Neuronal stem cell (in vitro differentiated cells): ENCODE data around the gene SLC2A2.
"Not testable (repeated sequence)": the region's sequence is repeated elsewhere in the genome, so short reads cannot be mapped to it uniquely, and the experiment has no call there.

ENCODE experiments used
- DNase-seq: peaks from one replicate; pipeline ENCODE4 v3.0.0-alpha.2; 2013; ENCODE audit warnings: low spot score
- H2AFZ ChIP-seq: one replicate; pipeline ENCODE4 v1.6.1; 2013; ENCODE audit warnings: mild to moderate bottlenecking, low read length, inconsistent platforms
- H2AK5ac ChIP-seq: 2 replicates; pipeline ENCODE4 v1.6.1; 2013; ENCODE audit warnings: low read depth, mild to moderate bottlenecking, inconsistent platforms, low read length, moderate library complexity, mixed read lengths
- H2BK120ac ChIP-seq: 2 replicates; pipeline ENCODE4 v1.6.1; 2013; ENCODE audit warnings: low read depth, mild to moderate bottlenecking, inconsistent platforms, low read length, moderate library complexity, mixed read lengths
- H2BK12ac ChIP-seq: one replicate; pipeline ENCODE4 v1.6.1; 2013; ENCODE audit warnings: low read length, inconsistent platforms
- H2BK15ac ChIP-seq: 2 replicates; pipeline ENCODE4 v1.6.1; 2013; ENCODE audit warnings: mild to moderate bottlenecking, low read length, inconsistent platforms, mixed read lengths
- H2BK5ac ChIP-seq: one replicate; pipeline ENCODE4 v1.6.1; 2013; ENCODE audit warnings: inconsistent platforms, mild to moderate bottlenecking, low read length, moderate library complexity
- H3K14ac ChIP-seq: one replicate; pipeline ENCODE4 v1.6.1; 2013; ENCODE audit warnings: low read length, inconsistent platforms
- H3K18ac ChIP-seq: 2 replicates; pipeline ENCODE4 v1.6.1; 2013; ENCODE audit warnings: low read length, inconsistent platforms
- H3K23ac ChIP-seq: 2 replicates; pipeline ENCODE4 v1.6.1; 2013; ENCODE audit warnings: low read depth, mild to moderate bottlenecking, mixed read lengths, low read length, inconsistent platforms; ENCODE audit not compliant: poor library complexity
- H3K27ac ChIP-seq: replicated peaks from 3 replicates; pipeline ENCODE4 v1.5.1; 2013; ENCODE audit warnings: low read length, inconsistent platforms
- H3K27me3 ChIP-seq, 3 experiments: 2 replicates each; pipeline ENCODE4 v1.6.1; 2013; ENCODE audit warnings: low read length in 3 of 3, mild to moderate bottlenecking in 2 of 3, inconsistent platforms in 1 of 3, low read depth in 1 of 3, mixed read lengths in 1 of 3, moderate library complexity in 1 of 3; ENCODE audit not compliant: control insufficient read depth in 3 of 3, insufficient read depth in 3 of 3
- H3K36me3 ChIP-seq, 2 donors: replicated peaks in 1 of 2; 2 replicates each; pipeline ENCODE4 v1.6.1; 2013; ENCODE audit warnings: low read length in 2 of 2; ENCODE audit not compliant: control insufficient read depth in 2 of 2, insufficient read depth in 2 of 2
- H3K4ac ChIP-seq: 2 replicates; pipeline ENCODE4 v1.6.1; 2013; ENCODE audit warnings: inconsistent platforms, mild to moderate bottlenecking, low read length, moderate library complexity
- H3K4me1 ChIP-seq, 2 donors: 1 replicate in 1 of 2; 2 replicates in 1 of 2; pipeline ENCODE4 v1.6.1; 2013; ENCODE audit warnings: low read length in 2 of 2, low read depth in 1 of 2; ENCODE audit not compliant: control insufficient read depth in 2 of 2, insufficient read depth in 1 of 2
- H3K4me2 ChIP-seq: one replicate; pipeline ENCODE4 v1.6.1; 2013; ENCODE audit warnings: mild to moderate bottlenecking, low read length, inconsistent platforms; ENCODE audit not compliant: insufficient read depth, poor library complexity, severe bottlenecking
- H3K4me3 ChIP-seq, 2 donors: 2 replicates each; pipeline ENCODE4 v1.5.1; 2013; ENCODE audit warnings: low read length in 2 of 2, mild to moderate bottlenecking in 2 of 2, inconsistent platforms in 1 of 2, moderate library complexity in 1 of 2
- H3K79me1 ChIP-seq: one replicate; pipeline ENCODE4 v1.6.1; 2013; ENCODE audit warnings: low read depth, mild to moderate bottlenecking, inconsistent platforms, low read length, moderate library complexity
- H3K9ac ChIP-seq: one replicate; pipeline ENCODE4 v1.6.1; 2013; ENCODE audit warnings: mild to moderate bottlenecking, low read depth, low read length, inconsistent platforms; ENCODE audit not compliant: poor library complexity
- H3K9me3 ChIP-seq, 2 donors: replicated peaks in 1 of 2; 2 replicates each; pipeline versions ENCODE3 to v1.6.1; 2013; ENCODE audit warnings: low read length in 2 of 2, mild to moderate bottlenecking in 2 of 2, inconsistent platforms in 1 of 2, low read depth in 1 of 2, mixed read lengths in 1 of 2, moderate library complexity in 1 of 2; ENCODE audit not compliant: control insufficient read depth in 2 of 2, insufficient read depth in 1 of 2
- H4K8ac ChIP-seq: one replicate; pipeline ENCODE4 v1.6.1; 2013; ENCODE audit warnings: low read depth, mild to moderate bottlenecking, inconsistent platforms, low read length, moderate library complexity
- H4K91ac ChIP-seq: one replicate; pipeline ENCODE4 v1.6.1; 2013; ENCODE audit warnings: low read length, low read depth, mild to moderate bottlenecking, inconsistent platforms; ENCODE audit not compliant: poor library complexity
- WGBS, 2 donors: extraction: QIAGEN DNeasy Blood & Tissue Kit; methylation state at CpG; one replicate each; pipeline ENCODE4 v1.1.7; 2013; ENCODE audit warnings: missing lambda C conversion rate in 2 of 2, mixed read lengths in 1 of 2; ENCODE audit not compliant: insufficient read length in 2 of 2, insufficient replicate concordance in 1 of 2; ENCODE audit errors: extremely low coverage in 2 of 2; 5-methylcytosine and 5-hydroxymethylcytosine counted together

The SLC2A2 gene

GRCh38 chr3:170976190-170976519 lies 50.4 kb downstream of the SLC2A2 start:
- Histone ChIP-seq H4K8ac (no peak overlapping the region), H2BK120ac (no peak overlapping the region), H3K9ac (no peak overlapping the region), H3K4ac (no peak overlapping the region), H3K23ac (no peak overlapping the region), H3K36me3 (no peaks in the 10 kb centered on the region), H2BK15ac (no peak overlapping the region), H4K91ac (no peak overlapping the region), H3K4me3 (no peak overlapping the region), H3K14ac (no peak overlapping the region), H3K4me1 (no peaks in the 10 kb centered on the region), H3K27me3 (no peaks in the 10 kb centered on the region), H3K9me3 (no peaks in the 10 kb centered on the region), H3K18ac (no peak overlapping the region), H2AK5ac (no peak overlapping the region), H2BK12ac (no peak overlapping the region), H2BK5ac (no peak overlapping the region), H3K79me1 (no peaks in the 10 kb centered on the region), H3K27ac (no peak overlapping the region), H2AFZ (no peak overlapping the region), H3K4me2 (no peak overlapping the region)
- WGBS, 2 donors: no CpG with 5 or more reads among the region's 4 CpGs
- no peak for DNase-seq

GRCh38 chr3:170975283-170976189 lies 51.0 kb downstream of the SLC2A2 start:
- no peak overlapping the region for H3K18ac ChIP-seq
- H3K23ac ChIP-seq: no peak overlapping the region
- H4K8ac ChIP-seq: no peak overlapping the region
- no peak overlapping the region for H2AK5ac ChIP-seq
- no peak overlapping the region for H2BK5ac ChIP-seq
- no peak overlapping the region for H3K4ac ChIP-seq
- no peaks in the 10 kb centered on the region for H3K79me1 ChIP-seq
- no peak overlapping the region for H3K4me2 ChIP-seq
- no peak overlapping the region for H3K14ac ChIP-seq
- H3K36me3 ChIP-seq: no peaks in the 10 kb centered on the region
- H3K4me1 ChIP-seq: no peaks in the 10 kb centered on the region
- H3K27me3 ChIP-seq: no peaks in the 10 kb centered on the region
- H3K9me3 ChIP-seq: no peaks in the 10 kb centered on the region
- no peak overlapping the region for H2BK12ac ChIP-seq
- no peak overlapping the region for H2AFZ ChIP-seq
- no peak overlapping the region for H4K91ac ChIP-seq
- H3K9ac ChIP-seq: no peak overlapping the region
- DNase-seq: no peak
- H3K4me3 ChIP-seq: no peak overlapping the region
- no peak overlapping the region for H2BK15ac ChIP-seq
- H2BK120ac ChIP-seq: no peak overlapping the region
- no CpG with 5 or more reads among the region's 16 CpGs for WGBS, 2 donors
- no peak overlapping the region for H3K27ac ChIP-seq

- Histone ChIP-seq H3K36me3 (no peaks in the 10 kb centered on the region), H4K8ac (no peak overlapping the region), H3K23ac (no peak overlapping the region), H2BK15ac (no peak overlapping the region), H3K4me1 (no peaks in the 10 kb centered on the region), H3K4me3 (no peak overlapping the region), H4K91ac (no peak overlapping the region), H2BK5ac (no peak overlapping the region), H3K18ac (no peak overlapping the region), H3K27me3 (no peaks in the 10 kb centered on the region), H3K79me1 (no peaks in the 10 kb centered on the region), H3K9ac (no peak overlapping the region), H3K14ac (no peak overlapping the region), H2AFZ (no peak overlapping the region), H3K27ac (no peak overlapping the region), H2AK5ac (no peak overlapping the region), H3K9me3 (no peaks in the 10 kb centered on the region), H2BK120ac (no peak overlapping the region), H2BK12ac (no peak overlapping the region), H3K4ac (no peak overlapping the region), H3K4me2 (no peak overlapping the region)
- no peak for DNase-seq
- WGBS, 2 donors: no CpG with 5 or more reads among the region's 9 CpGs
Observed at GRCh38 chr3:170974872-170975271, 51.6 kb downstream of the SLC2A2 start.

GRCh38 chr3:170972917-170973316 lies 53.6 kb downstream of the SLC2A2 start:
- H3K36me3 ChIP-seq, H3K23ac ChIP-seq, H3K4me2 ChIP-seq, H3K18ac ChIP-seq, H2AFZ ChIP-seq, H4K8ac ChIP-seq, H2BK5ac ChIP-seq, H3K27me3 ChIP-seq, H2BK15ac ChIP-seq, H3K9me3 ChIP-seq, H4K91ac ChIP-seq, H3K4me3 ChIP-seq, H3K79me1 ChIP-seq, H2BK12ac ChIP-seq, DNase-seq, H3K9ac ChIP-seq, H2AK5ac ChIP-seq, H2BK120ac ChIP-seq, H3K27ac ChIP-seq, H3K14ac ChIP-seq, H3K4ac ChIP-seq, H3K4me1 ChIP-seq: not testable (repeated sequence)
